ENCODE measurements around the gene GATAD2A.

- TF ChIP-seq YY1 (IDR thresholded peaks at IDR 0.05; ENCODE audit: insufficient read depth, insufficient read length) (no peak), ZNF274 (IDR thresholded peaks at IDR 0.05; ENCODE audit: low read depth, low read length) (no peak)
Observed at GRCh38 chr19:19551853-19552192, 146.3 kb downstream of the GATAD2A start.

Measured in NT2/D1 (cell line).